Kidney epithelial cell (primary cell): ENCODE data around the gene TBC1D5. TPM values are rescaled to one million over a fixed set of nuclear protein-coding genes. Genes with fewer than 3 reads are reported as not detected.

ENCODE experiments used
- DNase-seq: peaks from one replicate; pipeline ENCODE4 v3.0.0-alpha.2; 2010; ENCODE audit warnings: low read depth
- H3K27me3 ChIP-seq: 2 replicates; pipeline ENCODE4 v1.6.0; 2011; ENCODE audit warnings: low read length; ENCODE audit not compliant: control insufficient read depth, insufficient read depth
- H3K36me3 ChIP-seq: 2 replicates; pipeline ENCODE4 v1.5.1; 2011; ENCODE audit warnings: low read length; ENCODE audit not compliant: control insufficient read depth, insufficient read depth
- H3K4me3 ChIP-seq: 2 replicates; pipeline ENCODE4 v1.5.1; 2011; ENCODE audit warnings: low read depth, mild to moderate bottlenecking, control low read depth, low read length
- total RNA-seq: library from RNA; depleted of rRNA; stranded (reverse); fragments of >200 nt; gene quantifications from 2 replicates; pipeline ENCODE4 v1.2.3, GENCODE V29; 2015
- TF ChIP-seq, protein P1 (sequence below): IDR thresholded peaks from 2 replicates; pipeline ENCODE4 v1.5.1; 2011; ENCODE audit warnings: mild to moderate bottlenecking, moderate library complexity, low read length, control low read depth, inconsistent platforms; ENCODE audit not compliant: insufficient read depth, poor library complexity, severe bottlenecking

TBC1D5 gene
- total RNA-seq, 1 donor from 2014 or later: 100 TPM

DNA sequence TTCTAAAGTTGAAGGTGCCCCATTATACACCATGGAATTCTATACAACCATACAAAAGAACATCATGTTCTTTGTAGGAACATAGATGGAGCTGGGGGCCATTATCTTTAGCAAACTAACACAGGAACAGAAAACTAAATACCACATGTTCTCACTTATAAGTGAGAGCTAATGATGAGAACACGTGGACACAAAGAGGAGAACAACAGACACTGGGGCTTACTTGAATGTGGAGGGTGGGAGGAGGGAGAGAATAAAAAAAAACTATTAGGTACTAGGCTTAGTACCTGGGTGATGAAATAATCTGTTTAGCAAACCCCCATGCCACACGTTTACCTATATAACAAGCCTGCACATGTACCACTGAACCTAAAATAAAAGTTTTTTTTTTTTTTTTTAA is 515.0 kb downstream of the TBC1D5 start:
- DNase-seq: no peak
- TF ChIP-seq, protein P1, sequence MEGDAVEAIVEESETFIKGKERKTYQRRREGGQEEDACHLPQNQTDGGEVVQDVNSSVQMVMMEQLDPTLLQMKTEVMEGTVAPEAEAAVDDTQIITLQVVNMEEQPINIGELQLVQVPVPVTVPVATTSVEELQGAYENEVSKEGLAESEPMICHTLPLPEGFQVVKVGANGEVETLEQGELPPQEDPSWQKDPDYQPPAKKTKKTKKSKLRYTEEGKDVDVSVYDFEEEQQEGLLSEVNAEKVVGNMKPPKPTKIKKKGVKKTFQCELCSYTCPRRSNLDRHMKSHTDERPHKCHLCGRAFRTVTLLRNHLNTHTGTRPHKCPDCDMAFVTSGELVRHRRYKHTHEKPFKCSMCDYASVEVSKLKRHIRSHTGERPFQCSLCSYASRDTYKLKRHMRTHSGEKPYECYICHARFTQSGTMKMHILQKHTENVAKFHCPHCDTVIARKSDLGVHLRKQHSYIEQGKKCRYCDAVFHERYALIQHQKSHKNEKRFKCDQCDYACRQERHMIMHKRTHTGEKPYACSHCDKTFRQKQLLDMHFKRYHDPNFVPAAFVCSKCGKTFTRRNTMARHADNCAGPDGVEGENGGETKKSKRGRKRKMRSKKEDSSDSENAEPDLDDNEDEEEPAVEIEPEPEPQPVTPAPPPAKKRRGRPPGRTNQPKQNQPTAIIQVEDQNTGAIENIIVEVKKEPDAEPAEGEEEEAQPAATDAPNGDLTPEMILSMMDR: no peak
- Histone ChIP-seq H3K27me3 (no peaks in the 10 kb centered on the region), H3K36me3 (no peaks in the 10 kb centered on the region), H3K4me3 (no peak overlapping the region)

DNA sequence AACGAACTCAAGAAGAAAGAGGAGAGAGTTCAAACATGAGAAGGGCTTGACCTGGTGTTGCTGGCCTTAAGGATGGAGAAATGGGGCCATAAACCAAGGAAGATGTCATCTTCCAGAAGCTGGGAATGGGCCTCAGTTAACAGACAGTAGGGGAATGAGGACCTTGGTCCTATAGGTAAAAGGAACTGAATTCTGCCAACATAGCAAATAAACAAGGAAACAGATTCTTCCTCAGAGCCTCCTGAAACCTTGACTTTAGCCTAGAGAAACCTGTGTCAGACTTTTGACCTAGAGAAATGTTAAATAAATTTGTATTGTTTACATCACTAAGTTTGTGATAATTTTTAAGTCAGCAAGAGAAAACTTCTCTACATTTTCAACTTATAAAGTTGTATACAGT is 520.9 kb downstream of the TBC1D5 start:
- TF ChIP-seq, protein P1: no peak
- DNase-seq: no peak
- Histone ChIP-seq H3K4me3 (no peak overlapping the region), H3K27me3 (no peaks in the 10 kb centered on the region), H3K36me3 (no peaks in the 10 kb centered on the region)

DNA sequence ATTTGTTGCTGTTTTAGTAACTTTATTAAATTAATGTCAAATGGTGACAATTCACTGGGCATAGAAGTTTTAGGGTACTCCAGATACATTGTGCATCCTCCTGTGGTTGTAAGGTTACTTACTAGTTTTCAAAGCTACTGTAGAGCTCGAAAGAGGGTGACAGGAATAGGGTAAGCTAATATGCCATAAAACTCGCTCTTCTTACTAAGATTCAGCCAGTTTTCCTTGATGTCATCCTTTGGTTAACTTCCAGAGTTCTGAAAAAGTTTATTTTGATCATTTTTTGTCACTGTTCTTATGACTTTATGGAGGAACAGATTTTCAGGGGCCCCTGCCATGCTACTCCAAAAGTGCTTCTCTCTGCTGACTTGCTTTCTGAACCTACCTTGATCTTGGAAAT is 522.8 kb downstream of the TBC1D5 start:
- H3K27me3 ChIP-seq: no peaks in the 10 kb centered on the region

DNA sequence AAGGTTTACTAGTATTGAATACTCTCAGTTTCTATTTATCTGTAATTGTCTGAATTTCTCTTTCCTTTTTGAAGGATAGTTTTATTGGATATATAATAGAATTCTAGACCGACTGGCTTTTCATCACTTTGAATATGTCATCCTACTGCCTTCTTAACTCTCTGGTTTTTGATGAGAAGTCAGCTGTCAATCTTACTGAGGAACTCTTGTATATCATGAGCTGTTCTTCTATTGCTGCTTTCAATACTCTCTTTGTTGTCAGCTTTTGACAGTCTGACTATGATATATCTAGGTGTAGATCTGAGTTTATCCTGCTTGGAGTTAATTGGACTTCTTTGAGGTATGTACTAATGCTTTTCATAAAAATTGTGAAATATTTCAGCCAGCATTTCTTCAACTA is 523.8 kb downstream of the TBC1D5 start:
- TF ChIP-seq, protein P1: no peak
- H3K27me3 ChIP-seq: no peaks in the 10 kb centered on the region
- no peaks in the 10 kb centered on the region for H3K36me3 ChIP-seq
- H3K4me3 ChIP-seq: no peak overlapping the region
- no peak for DNase-seq

More for the DNA sequence above, 522.8 kb downstream of the TBC1D5 start:
- DNase-seq: no peak
- H3K4me3 ChIP-seq: no peak overlapping the region
- no peaks in the 10 kb centered on the region for H3K36me3 ChIP-seq
- TF ChIP-seq, protein P1: no peak

DNA sequence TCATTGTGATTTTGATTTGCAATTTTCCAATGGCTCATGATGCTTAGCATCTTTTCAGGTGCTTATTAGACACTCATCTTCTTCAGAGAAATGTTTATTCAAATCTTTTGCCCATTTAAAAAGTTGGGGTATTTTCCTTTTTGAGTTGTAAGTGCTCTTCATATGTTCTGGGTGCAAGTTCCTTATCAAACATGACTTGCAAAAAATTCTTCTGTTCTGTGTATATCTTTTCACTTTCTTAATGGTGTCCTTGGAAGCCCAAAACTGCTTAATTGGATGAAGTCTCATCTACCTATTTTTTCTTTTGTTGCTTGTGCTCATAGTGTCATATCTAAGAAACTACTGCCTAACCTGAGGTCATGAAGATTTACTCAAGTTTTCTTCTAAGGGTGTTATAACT is 524.8 kb downstream of the TBC1D5 start:
- Histone ChIP-seq H3K4me3 (no peak overlapping the region), H3K36me3 (no peaks in the 10 kb centered on the region), H3K27me3 (no peaks in the 10 kb centered on the region)
- TF ChIP-seq, protein P1: no peak
- no peak for DNase-seq

DNA sequence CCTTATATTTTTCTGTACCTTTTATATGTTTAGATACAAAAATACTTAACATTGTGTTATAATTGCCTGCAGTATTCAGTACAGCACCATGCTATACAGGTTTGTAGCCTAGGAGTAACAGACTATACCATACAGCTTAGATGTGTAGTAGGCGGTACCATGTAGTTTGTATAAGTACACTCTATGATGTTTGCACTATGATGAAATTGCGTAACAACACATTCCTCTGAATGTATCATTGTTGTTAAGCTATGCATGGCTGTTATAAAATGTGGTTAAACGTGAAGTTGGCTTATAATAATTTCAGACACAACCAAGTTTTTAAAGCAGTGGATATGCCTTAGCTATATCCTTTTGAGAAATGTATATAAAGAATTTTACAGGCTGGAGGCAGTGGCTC is 529.3 kb downstream of the TBC1D5 start:
- Histone ChIP-seq H3K27me3 (no peaks in the 10 kb centered on the region), H3K36me3 (no peaks in the 10 kb centered on the region), H3K4me3 (no peak overlapping the region)
- no peak for DNase-seq
- TF ChIP-seq, protein P1: no peak
